GM12878 (cell line): ENCODE measurements around the gene MBOAT7. TPM values are rescaled to one million over a fixed set of nuclear protein-coding genes. Genes with fewer than 3 reads are reported as not detected.

Experiments
- ATAC-seq: fragments of 200-7000 bp; cut with Tn5 transposase; 3 replicates; pipeline ENCODE4 v1.9.1; 2020; ENCODE audit warnings: mild to moderate bottlenecking, moderate library complexity
- BruUV-seq: library from RNA; stranded (reverse); fragments of 400-500 nt; replicated peaks from 2 replicates; lab custom pipeline; 2021; lab: Mats Ljungman, UMichigan
- CTCF ChIA-PET: fragments of 300-600 bp; sonication (Branson Sonifier 250); formaldehyde crosslinking; extraction: SDS; loops from one replicate; lab custom pipeline; 2021; ENCODE audit warnings: inconsistent platforms; lab: Yijun Ruan, JAX
- POLR2A ChIA-PET: fragments of 350-600 bp; formaldehyde crosslinking; extraction: SDS; loops from one replicate; lab custom pipeline; 2021; ENCODE audit warnings: inconsistent platforms; lab: Charles Lee
- RAD21 ChIA-PET: fragments of 300-600 bp; sonication (Branson Sonifier 250); formaldehyde crosslinking; loops from one replicate; lab custom pipeline; 2023; ENCODE audit warnings: antibody characterized with exemption; ENCODE audit not compliant: unreplicated experiment; lab: Charles Lee
- SMC1A ChIA-PET: fragments of 300-600 bp; sonication (Branson Sonifier 250); formaldehyde crosslinking; loops from one replicate; lab custom pipeline; 2023; ENCODE audit not compliant: unreplicated experiment, uncharacterized antibody; lab: Charles Lee
- DNase-seq: peaks from one replicate; pipeline ENCODE4 v3.0.0-alpha.2; 2011; ENCODE audit warnings: low read depth, low spot score
- FAIRE-seq: peaks from 3 replicates; lab custom pipeline; 2011; peaks lifted over from hg19 to GRCh38; lab: Jason Lieb, UNC
- H2AFZ ChIP-seq: 2 replicates; pipeline ENCODE4 v1.6.0; 2011; ENCODE audit warnings: low read depth, low read length, control low read depth; ENCODE audit not compliant: control insufficient read depth
- H3K27ac ChIP-seq: 2 replicates; pipeline ENCODE4 v1.5.1; 2011; ENCODE audit warnings: control low read depth; ENCODE audit not compliant: control insufficient read depth, insufficient read depth
- H3K27me3 ChIP-seq, 2 experiments: replicated peaks in 1 of 2; 2 replicates each; pipeline versions ENCODE4 v1.6.0 to v1.6.1; 2011; ENCODE audit warnings: low read length in 1 of 2; ENCODE audit not compliant: control insufficient read depth in 2 of 2, insufficient read depth in 2 of 2
- H3K36me3 ChIP-seq, 2 experiments: 2 replicates each; pipeline ENCODE4 v1.5.1; 2011; ENCODE audit warnings: low read length in 1 of 2; ENCODE audit not compliant: control insufficient read depth in 2 of 2, insufficient read depth in 2 of 2
- H3K4me1 ChIP-seq: 2 replicates; pipeline ENCODE4 v1.6.1; 2011; ENCODE audit warnings: mild to moderate bottlenecking, low read length, moderate library complexity, mixed read lengths; ENCODE audit not compliant: control insufficient read depth, insufficient read depth
- H3K4me2 ChIP-seq: 2 replicates; pipeline ENCODE4 v1.6.0; 2011; ENCODE audit warnings: control low read depth; ENCODE audit not compliant: control insufficient read depth, insufficient read depth
- H3K4me3 ChIP-seq: fragments of 200-600 bp; sonication (generic); 2 replicates; pipeline ENCODE4 v1.5.1; 2016
- H3K79me2 ChIP-seq: 2 replicates; pipeline ENCODE4 v1.6.0; 2011; ENCODE audit warnings: low read length; ENCODE audit not compliant: control insufficient read depth, insufficient read depth
- H3K9ac ChIP-seq: 2 replicates; pipeline ENCODE4 v1.8.0; 2011; ENCODE audit warnings: low read length, control low read depth, mixed read lengths; ENCODE audit not compliant: control insufficient read depth, insufficient read depth
- H3K9me3 ChIP-seq: replicated peaks from 3 replicates; pipeline ENCODE4 v1.5.1; 2011; ENCODE audit warnings: mild to moderate bottlenecking, low read length; ENCODE audit not compliant: control insufficient read depth, insufficient read depth
- H4K20me1 ChIP-seq: 2 replicates; pipeline ENCODE4 v1.6.0; 2011; ENCODE audit not compliant: control insufficient read depth, insufficient read depth
- CREB1 ChIP-seq: IDR thresholded peaks from 2 replicates; pipeline ENCODE4 v1.6.1; 2012; ENCODE audit warnings: low read depth, mild to moderate bottlenecking, inconsistent platforms
- JUNB ChIP-seq: IDR thresholded peaks from 2 replicates; pipeline ENCODE4 v1.6.1; 2016; ENCODE audit warnings: antibody characterized with exemption, mild to moderate bottlenecking
- MTA2 ChIP-seq: fragments of 450-650 bp; IDR thresholded peaks from 2 replicates; pipeline ENCODE4 v1.6.1; 2016; ENCODE audit warnings: low read depth, mild to moderate bottlenecking, moderate library complexity
- NBN ChIP-seq: fragments of 450-650 bp; IDR thresholded peaks from 2 replicates; pipeline ENCODE4 v1.6.1; 2016
- NFYB ChIP-seq: IDR thresholded peaks from 2 replicates; pipeline ENCODE4 v1.6.1; 2011; ENCODE audit warnings: low read depth, mild to moderate bottlenecking, low read length, improper control_type of control experiment, moderate library complexity; ENCODE audit not compliant: insufficient read depth
- NR2F1 ChIP-seq: fragments of 450-650 bp; conservative IDR thresholded peaks from 2 replicates; pipeline ENCODE4 v1.6.1; 2017; ENCODE audit warnings: mild to moderate bottlenecking
- PAX5 ChIP-seq: IDR thresholded peaks from 2 replicates; pipeline ENCODE4 v1.6.1; 2011; ENCODE audit warnings: low read depth, low read length, borderline replicate concordance
- PML ChIP-seq: IDR thresholded peaks from 2 replicates; pipeline ENCODE4 v1.6.1; 2012; ENCODE audit warnings: low read length, inconsistent platforms
- POU2F2 ChIP-seq: IDR thresholded peaks from 3 replicates; pipeline ENCODE4 v1.6.1; 2011; ENCODE audit warnings: low read depth, mild to moderate bottlenecking, low read length, borderline replicate concordance
- RAD21 ChIP-seq: IDR thresholded peaks from 2 replicates; pipeline ENCODE4 v1.6.1; 2011; ENCODE audit warnings: mild to moderate bottlenecking, low read depth, low read length, moderate library complexity; ENCODE audit not compliant: insufficient read depth
- RCOR1 ChIP-seq: conservative IDR thresholded peaks from 2 replicates; pipeline ENCODE4 v1.6.1; 2012; ENCODE audit warnings: low read depth, low read length, improper control_type of control experiment
- STAT1 ChIP-seq: fragments of 450-650 bp; conservative IDR thresholded peaks from 2 replicates; pipeline ENCODE4 v1.6.1; 2014; ENCODE audit warnings: antibody characterized with exemption, mild to moderate bottlenecking
- SUPT20H ChIP-seq: IDR thresholded peaks from 2 replicates; pipeline ENCODE4 v1.6.1; 2011; ENCODE audit warnings: low read depth, mild to moderate bottlenecking, low read length, moderate library complexity, borderline replicate concordance; ENCODE audit not compliant: control insufficient read depth
- YY1 ChIP-seq: IDR thresholded peaks from 2 replicates; pipeline ENCODE4 v1.6.1; 2011; ENCODE audit warnings: low read depth, mild to moderate bottlenecking, low read length
- WGBS: methylation state at CpG from one replicate; pipeline ENCODE4 v1.1.6; 2016; ENCODE audit warnings: low lambda C conversion rate; ENCODE audit not compliant: insufficient replicate concordance, insufficient coverage; ENCODE audit errors: missing lambda C conversion rate; 5-methylcytosine and 5-hydroxymethylcytosine counted together
- in situ Hi-C: fragments of 300-500 bp; cut with MboI; formaldehyde crosslinking; loops from 9 replicates; pipeline ENCODE4 v1.14.3; 2018; ENCODE audit warnings: mixed read lengths
- intact Hi-C: fragments of 100-400 bp; cut with micrococcal nuclease; formaldehyde crosslinking; loops from one replicate; pipeline ENCODE4 v1.14.2; 2022; ENCODE audit not compliant: unreplicated experiment
- polyA plus RNA-seq, 11 experiments: library from polyadenylated mRNA; depleted of rRNA in 4 of 11; unstranded in 6 of 11; stranded (reverse) in 5 of 11; fragments of >200 nt; fragmentation: Nextera tagmentation in 4 of 11; fragmentation: Illumina TruSeq in 1 of 11; extraction: Ambion mirVana in 4 of 11; extraction: Trizol in 1 of 11; gene quantifications; 1 replicate in 1 of 11; 2 replicates in 10 of 11; pipeline versions ENCODE4 v1.2.1 to v1.2.3, GENCODE V29; 2011 to 2016; ENCODE audit warnings: inconsistent platforms in 2 of 11, missing spikeins in 2 of 11, low read depth in 1 of 11
- total RNA-seq, 4 experiments: library from RNA; depleted of rRNA in 3 of 4; stranded (reverse); fragments of >200 nt in 3 of 4; fragmentation: Illumina TruSeq in 1 of 4; extraction: Trizol in 1 of 4; gene quantifications; 2 replicates each; pipeline versions ENCODE4 v1.2.1 to v1.2.3, GENCODE V29; 2013 to 2021
- TF ChIP-seq, protein P1 (sequence below), 3 experiments: IDR thresholded peaks in 2 of 3; conservative IDR thresholded peaks in 1 of 3; 2 replicates each; pipeline ENCODE4 v1.5.1; 2011; ENCODE audit warnings: low read depth in 3 of 3, low read length in 3 of 3, mild to moderate bottlenecking in 3 of 3, control low read depth in 2 of 3, moderate library complexity in 2 of 3, inconsistent platforms in 1 of 3, mixed read lengths in 1 of 3; ENCODE audit not compliant: control insufficient read depth in 2 of 3, insufficient read depth in 1 of 3; ENCODE audit errors: extremely low read depth in 1 of 3
- TF ChIP-seq, protein P2 (sequence below): fragments of 450-650 bp; IDR thresholded peaks from 2 replicates; pipeline ENCODE4 v1.6.1; 2017; ENCODE audit warnings: mild to moderate bottlenecking

MBOAT7 gene
- total and polyA plus RNA-seq, 10 of the 15 experiments (the other 5 are each of a cell fraction or from before 2014, with no cell fraction given), result 0.69 to 44.5 (median 21.7) TPM

DNA sequence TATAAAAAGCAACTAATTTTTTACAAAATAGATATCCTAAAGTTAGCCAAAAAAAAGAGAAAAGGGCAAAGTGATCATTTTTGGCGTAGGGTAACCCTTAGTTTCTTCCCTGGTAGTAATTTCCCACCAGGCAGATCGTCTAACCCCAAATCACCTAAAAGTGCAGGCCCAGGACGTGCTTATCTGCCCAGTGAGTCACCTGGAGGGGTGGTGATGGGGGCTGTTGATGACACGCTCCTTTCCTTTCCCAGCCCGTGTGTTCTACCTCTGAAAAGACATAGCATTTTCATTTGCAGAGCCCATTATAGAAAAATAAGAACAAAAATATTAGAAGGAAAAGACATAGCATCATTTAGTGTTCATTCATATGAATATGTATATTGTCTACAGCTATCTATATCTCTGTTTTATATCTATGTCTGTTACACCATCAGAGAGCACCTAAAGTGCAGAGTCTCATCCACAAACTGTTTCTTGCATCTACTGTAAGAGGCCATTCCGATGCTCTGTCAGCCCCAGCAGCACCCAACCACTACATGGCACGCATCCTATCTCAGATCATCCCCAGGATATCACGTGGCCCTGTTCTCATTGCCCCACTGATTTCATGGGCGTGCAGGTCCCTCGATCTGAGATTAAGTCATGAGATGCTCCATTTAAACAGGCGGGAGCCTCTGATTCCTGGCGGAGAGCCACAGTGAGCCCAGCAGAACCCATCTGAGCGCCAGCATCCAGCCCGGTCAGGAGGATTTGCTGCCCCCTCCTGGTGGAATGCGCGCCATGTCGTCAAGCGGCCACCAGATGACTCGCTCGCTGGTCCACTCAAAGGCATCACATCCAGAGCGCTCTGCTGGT lies 41.9 kb upstream of the MBOAT7 start:
- ATAC-seq, result peak; percentile 100
- intact Hi-C loops, result loop anchor here (1.0 to 2.0 kb wide), 2 partner anchors 63 to 159 kb away; no protein-coding TSS in a partner anchor
- Histone ChIP-seq H3K27ac (no peak overlapping the region), H2AFZ (no peak overlapping the region), H3K4me1 (no peaks in the 10 kb centered on the region), H3K79me2 (no peaks in the 10 kb centered on the region), H3K4me2 (no peak overlapping the region), H3K27me3 (no peaks in the 10 kb centered on the region), H3K9ac (no peak overlapping the region), H3K9me3 (no peaks in the 10 kb centered on the region; the same call in 2 of the 3 replicates), H4K20me1 (0 out of 2 replicates have a peak, but pooled peaks cover 4% of the 10 kb centered on the region), H3K36me3 (no peaks in the 10 kb centered on the region), H3K4me3 (no peak overlapping the region)
- BruUV-seq, result no TSS peak
- in situ Hi-C loops, result loop anchor here (10.0 kb wide), 2 partner anchors 437 to 1037 kb away; partner anchors contain the start of gene ZNF665
- FAIRE-seq, result peak; percentile 98
- ChIA-PET SMC1A (no interaction called here), CTCF (interaction anchor here (0.6 to 2.4 kb wide), 9 partner anchors 8 to 71 kb away, joined by 3 to 17 read pairs (median 4); partner anchors contain the start of genes LENG1, LILRB3 and MBOAT7), POLR2A (no interaction called here), RAD21 (interaction anchor here (0.7 to 1.0 kb wide), 2 partner anchors 42 kb away, joined by 3 read pairs; partner anchors contain the start of gene MBOAT7)
- 16% methylated on average over 21 of the region's 21 CpGs for WGBS
- no peak for DNase-seq
- no peak for TF ChIP-seq NFYB
- no peak for TF ChIP-seq NR2F1
- TF ChIP-seq, protein P1, sequence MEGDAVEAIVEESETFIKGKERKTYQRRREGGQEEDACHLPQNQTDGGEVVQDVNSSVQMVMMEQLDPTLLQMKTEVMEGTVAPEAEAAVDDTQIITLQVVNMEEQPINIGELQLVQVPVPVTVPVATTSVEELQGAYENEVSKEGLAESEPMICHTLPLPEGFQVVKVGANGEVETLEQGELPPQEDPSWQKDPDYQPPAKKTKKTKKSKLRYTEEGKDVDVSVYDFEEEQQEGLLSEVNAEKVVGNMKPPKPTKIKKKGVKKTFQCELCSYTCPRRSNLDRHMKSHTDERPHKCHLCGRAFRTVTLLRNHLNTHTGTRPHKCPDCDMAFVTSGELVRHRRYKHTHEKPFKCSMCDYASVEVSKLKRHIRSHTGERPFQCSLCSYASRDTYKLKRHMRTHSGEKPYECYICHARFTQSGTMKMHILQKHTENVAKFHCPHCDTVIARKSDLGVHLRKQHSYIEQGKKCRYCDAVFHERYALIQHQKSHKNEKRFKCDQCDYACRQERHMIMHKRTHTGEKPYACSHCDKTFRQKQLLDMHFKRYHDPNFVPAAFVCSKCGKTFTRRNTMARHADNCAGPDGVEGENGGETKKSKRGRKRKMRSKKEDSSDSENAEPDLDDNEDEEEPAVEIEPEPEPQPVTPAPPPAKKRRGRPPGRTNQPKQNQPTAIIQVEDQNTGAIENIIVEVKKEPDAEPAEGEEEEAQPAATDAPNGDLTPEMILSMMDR (IDR thresholded peaks at IDR 0.05 in 2 of 3, conservative IDR thresholded peaks at IDR 0.05 in 1 of 3; ENCODE audit: control insufficient read depth in 2 of 3, extremely low read depth in 1 of 3, insufficient read depth in 1 of 3, low read depth in 3 of 3, low read length in 3 of 3), result peak; percentile 99; a peak in 5 of 6 replicates
- TF ChIP-seq CREB1, result peak; percentile 45
- TF ChIP-seq STAT1, result no peak
- TF ChIP-seq, protein P2, sequence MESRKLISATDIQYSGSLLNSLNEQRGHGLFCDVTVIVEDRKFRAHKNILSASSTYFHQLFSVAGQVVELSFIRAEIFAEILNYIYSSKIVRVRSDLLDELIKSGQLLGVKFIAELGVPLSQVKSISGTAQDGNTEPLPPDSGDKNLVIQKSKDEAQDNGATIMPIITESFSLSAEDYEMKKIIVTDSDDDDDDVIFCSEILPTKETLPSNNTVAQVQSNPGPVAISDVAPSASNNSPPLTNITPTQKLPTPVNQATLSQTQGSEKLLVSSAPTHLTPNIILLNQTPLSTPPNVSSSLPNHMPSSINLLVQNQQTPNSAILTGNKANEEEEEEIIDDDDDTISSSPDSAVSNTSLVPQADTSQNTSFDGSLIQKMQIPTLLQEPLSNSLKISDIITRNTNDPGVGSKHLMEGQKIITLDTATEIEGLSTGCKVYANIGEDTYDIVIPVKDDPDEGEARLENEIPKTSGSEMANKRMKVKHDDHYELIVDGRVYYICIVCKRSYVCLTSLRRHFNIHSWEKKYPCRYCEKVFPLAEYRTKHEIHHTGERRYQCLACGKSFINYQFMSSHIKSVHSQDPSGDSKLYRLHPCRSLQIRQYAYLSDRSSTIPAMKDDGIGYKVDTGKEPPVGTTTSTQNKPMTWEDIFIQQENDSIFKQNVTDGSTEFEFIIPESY, result peak; percentile 78; the same call in 1 of the 2 replicates
- peak; percentile 78 for TF ChIP-seq YY1
- TF ChIP-seq RCOR1, result no peak
- no peak for TF ChIP-seq JUNB
- TF ChIP-seq SUPT20H, result no peak
- TF ChIP-seq PAX5, result peak; percentile 8; the same call in 1 of the 2 replicates
- TF ChIP-seq RAD21, result peak; percentile 91
- TF ChIP-seq POU2F2, result peak; percentile 50; the same call in 1 of the 3 replicates
- TF ChIP-seq PML, result no peak
- 0 out of 2 replicates have a peak, but pooled peaks have one; percentile 46 for TF ChIP-seq NBN
- TF ChIP-seq MTA2, result no peak
